Liver (tissue), 9 donors: ENCODE results near the gene MEF2A. TPM values are rescaled to one million over a fixed set of nuclear protein-coding genes. Genes with fewer than 3 reads are reported as not detected.
"Not testable (repeated sequence)": the region's sequence is repeated elsewhere in the genome, so short reads cannot be mapped to it uniquely, and the experiment has no call there.

Experiments used
- DNase-seq: peaks from one replicate; pipeline ENCODE4 v3.0.0-alpha.2; 2017; ENCODE audit warnings: low spot score
- H3K27ac ChIP-seq, 2 donors: one replicate each; pipeline ENCODE4 v1.7.0; 2013; ENCODE audit warnings: inconsistent platforms in 2 of 2, low read length in 2 of 2, control low read depth in 1 of 2, low read depth in 1 of 2, mild to moderate bottlenecking in 1 of 2
- H3K27me3 ChIP-seq, 4 donors: one replicate each; pipeline versions ENCODE4 v1.6.1 to v1.7.0; 2013; ENCODE audit warnings: low read length in 3 of 4, inconsistent platforms in 1 of 4, mild to moderate bottlenecking in 1 of 4, moderate library complexity in 1 of 4; ENCODE audit not compliant: control insufficient read depth in 4 of 4, insufficient read depth in 4 of 4
- H3K36me3 ChIP-seq, 4 donors: one replicate each; pipeline versions ENCODE4 v1.6.1 to v1.7.0; 2013; ENCODE audit warnings: low read length in 3 of 4, mild to moderate bottlenecking in 3 of 4, low read depth in 1 of 4, moderate library complexity in 1 of 4; ENCODE audit not compliant: control insufficient read depth in 4 of 4, insufficient read depth in 3 of 4
- H3K4me1 ChIP-seq, 4 donors: one replicate each; pipeline versions ENCODE4 v1.6.1 to v1.7.0; 2013; ENCODE audit warnings: low read length in 3 of 4, mild to moderate bottlenecking in 3 of 4, moderate library complexity in 1 of 4; ENCODE audit not compliant: control insufficient read depth in 4 of 4, insufficient read depth in 4 of 4
- H3K4me3 ChIP-seq, 3 donors: one replicate each; pipeline versions ENCODE4 v1.6.1 to v1.7.0; 2013; ENCODE audit warnings: low read length in 3 of 3, control low read depth in 1 of 3, low read depth in 1 of 3, mild to moderate bottlenecking in 1 of 3
- H3K9ac ChIP-seq, 2 donors: one replicate each; pipeline ENCODE4 v1.7.0; 2013; ENCODE audit warnings: low read length in 2 of 2, mild to moderate bottlenecking in 2 of 2, moderate library complexity in 2 of 2, control low read depth in 1 of 2, low read depth in 1 of 2
- H3K9me3 ChIP-seq, 4 donors: one replicate each; pipeline versions ENCODE4 v1.6.1 to v1.7.0; 2013; ENCODE audit warnings: low read length in 3 of 4; ENCODE audit not compliant: control insufficient read depth in 4 of 4
- CTCF ChIP-seq: fragments of 150-350 bp; IDR thresholded peaks from 2 replicates; pipeline ENCODE4 v1.5.1; 2017; ENCODE audit warnings: improper control_type of control experiment, low read depth, low read length; ENCODE audit not compliant: missing input control
- EGR1 ChIP-seq, 2 donors: IDR thresholded peaks; 2 replicates each; pipeline ENCODE4 v1.6.1; 2016 to 2018; ENCODE audit warnings: antibody characterized with exemption in 2 of 2, low read depth in 2 of 2
- FOXA1 ChIP-seq: IDR thresholded peaks from 2 replicates; pipeline ENCODE4 v1.6.1; 2016; ENCODE audit warnings: antibody characterized with exemption
- FOXA2 ChIP-seq: IDR thresholded peaks from 2 replicates; pipeline ENCODE4 v1.6.1; 2016; ENCODE audit warnings: antibody characterized with exemption
- GABPA ChIP-seq, 2 donors: IDR thresholded peaks in 1 of 2; conservative IDR thresholded peaks in 1 of 2; 2 replicates each; pipeline ENCODE4 v1.6.1; 2016; ENCODE audit warnings: antibody characterized with exemption in 2 of 2, mild to moderate bottlenecking in 1 of 2, moderate library complexity in 1 of 2
- JUND ChIP-seq, 2 donors: IDR thresholded peaks; 2 replicates each; pipeline ENCODE4 v1.6.1; 2016; ENCODE audit warnings: antibody characterized with exemption in 2 of 2
- MAX ChIP-seq: IDR thresholded peaks from 2 replicates; pipeline ENCODE4 v1.6.1; 2016; ENCODE audit warnings: antibody characterized with exemption
- NR2F2 ChIP-seq: IDR thresholded peaks from 2 replicates; pipeline ENCODE4 v1.6.1; 2016; ENCODE audit warnings: antibody characterized with exemption
- RAD21 ChIP-seq, 2 donors: IDR thresholded peaks; 2 replicates each; pipeline ENCODE4 v1.6.1; 2016; ENCODE audit warnings: antibody characterized with exemption in 2 of 2, mild to moderate bottlenecking in 2 of 2
- REST ChIP-seq: IDR thresholded peaks from 2 replicates; pipeline ENCODE4 v1.6.1; 2016; ENCODE audit warnings: antibody characterized with exemption, mild to moderate bottlenecking
- SP1 ChIP-seq: IDR thresholded peaks from 2 replicates; pipeline ENCODE4 v1.6.1; 2018; ENCODE audit warnings: antibody characterized with exemption, mild to moderate bottlenecking
- TAF1 ChIP-seq: conservative IDR thresholded peaks from 2 replicates; pipeline ENCODE4 v1.6.1; 2016; ENCODE audit warnings: antibody characterized with exemption, mild to moderate bottlenecking
- YY1 ChIP-seq: IDR thresholded peaks from 2 replicates; pipeline ENCODE4 v1.6.1; 2016; ENCODE audit warnings: antibody characterized with exemption, mild to moderate bottlenecking
- ZBTB33 ChIP-seq: IDR thresholded peaks from 2 replicates; pipeline ENCODE4 v1.6.1; 2016; ENCODE audit warnings: antibody characterized with exemption
- WGBS: extraction: QIAGEN DNeasy Blood & Tissue Kit; methylation state at CpG from one replicate; pipeline ENCODE4 v1.1.7; 2013; 5-methylcytosine and 5-hydroxymethylcytosine counted together
- polyA plus RNA-seq, 2 donors: library from polyadenylated mRNA; stranded (reverse) in 1 of 2; unstranded in 1 of 2; fragments of 200-250 nt in 1 of 2; fragments of >200 nt in 1 of 2; fragmentation: Nextera tagmentation in 1 of 2; extraction: Ambion mirVana in 1 of 2; gene quantifications; one replicate each; pipeline versions ENCODE4 v1.2.1 to v1.2.3, GENCODE V29; 2013 to 2015
- total RNA-seq, 2 donors: library from RNA; depleted of rRNA; stranded (reverse); fragments of >200 nt; gene quantifications; one replicate each; pipeline ENCODE4 v1.2.3, GENCODE V29; 2014
- donor health status: healthy.
- donor health status: healthy.
- donor health status: healthy.
- donor health status: healthy.
- donor health status: healthy.

The MEF2A gene
- total and polyA plus RNA-seq, 4 donors, result 8.5 to 45.9 (median 18.2) TPM

- peak within 1 kb of the TSS; percentile 52 to 63 for H3K9ac ChIP-seq
- DNase-seq, result peak; percentile 100
- peak within 1 kb of the TSS; percentile 79 to 88 (median 86) for H3K4me3 ChIP-seq
- peak within 1 kb of the TSS; percentile 69 to 81 for H3K27ac ChIP-seq
- peaks cover 0 to 10% (median 0%) of the 10 kb centered on the region in 4 donors for H3K36me3 ChIP-seq
- TF ChIP-seq EGR1 (IDR thresholded peaks at IDR 0.05; ENCODE audit: low read depth in 2 of 2) (no peak), YY1 (no peak), SP1 (peak; percentile 39), FOXA2 (no peak), REST (no peak), MAX (no peak), TAF1 (no peak), ZBTB33 (no peak), JUND (IDR thresholded peaks at IDR 0.05) (no peak), FOXA1 (no peak), GABPA (IDR thresholded peaks at IDR 0.05 in 1 of 2, conservative IDR thresholded peaks at IDR 0.05 in 1 of 2) (peak in 1 of 2 donors; percentile 50), CTCF (no peak), NR2F2 (peak; percentile 2), RAD21 (IDR thresholded peaks at IDR 0.05) (no peak)
- 11% methylated on average over 69 of the region's 69 CpGs for WGBS
- peaks cover 5 to 14% (median 9%) of the 10 kb centered on the region in 4 donors for H3K4me1 ChIP-seq
- H3K27me3 ChIP-seq, result no peaks in the 10 kb centered on the region
- no peaks in the 10 kb centered on the region for H3K9me3 ChIP-seq
These were observed 167.7 kb downstream of the MEF2A start, which contains the start of gene LYSMD4 for GRCh38 chr15:99733268-99734039. Gene LYSMD4, minus strand, starts transcription at chr15:99733437. Its CDS starts 1,438 bp downstream, at chr15:99731999.

GRCh38 chr15:99734040-99734291, 168.2 kb downstream of the MEF2A start:
- 92% methylated on average over 13 of the region's 13 CpGs for WGBS
- peaks cover 5 to 14% (median 9%) of the 10 kb centered on the region in 4 donors for H3K4me1 ChIP-seq
- H3K9ac ChIP-seq, DNase-seq, H3K9me3 ChIP-seq, H3K36me3 ChIP-seq, H3K27me3 ChIP-seq: not testable (repeated sequence)
- peak overlapping the region; percentile 69 to 81 for H3K27ac ChIP-seq
- peak overlapping the region in 1 of 3 donors; percentile 88 for H3K4me3 ChIP-seq
